ENCODE measurements around the gene PLEKHG3.

The PLEKHG3 gene

DNA sequence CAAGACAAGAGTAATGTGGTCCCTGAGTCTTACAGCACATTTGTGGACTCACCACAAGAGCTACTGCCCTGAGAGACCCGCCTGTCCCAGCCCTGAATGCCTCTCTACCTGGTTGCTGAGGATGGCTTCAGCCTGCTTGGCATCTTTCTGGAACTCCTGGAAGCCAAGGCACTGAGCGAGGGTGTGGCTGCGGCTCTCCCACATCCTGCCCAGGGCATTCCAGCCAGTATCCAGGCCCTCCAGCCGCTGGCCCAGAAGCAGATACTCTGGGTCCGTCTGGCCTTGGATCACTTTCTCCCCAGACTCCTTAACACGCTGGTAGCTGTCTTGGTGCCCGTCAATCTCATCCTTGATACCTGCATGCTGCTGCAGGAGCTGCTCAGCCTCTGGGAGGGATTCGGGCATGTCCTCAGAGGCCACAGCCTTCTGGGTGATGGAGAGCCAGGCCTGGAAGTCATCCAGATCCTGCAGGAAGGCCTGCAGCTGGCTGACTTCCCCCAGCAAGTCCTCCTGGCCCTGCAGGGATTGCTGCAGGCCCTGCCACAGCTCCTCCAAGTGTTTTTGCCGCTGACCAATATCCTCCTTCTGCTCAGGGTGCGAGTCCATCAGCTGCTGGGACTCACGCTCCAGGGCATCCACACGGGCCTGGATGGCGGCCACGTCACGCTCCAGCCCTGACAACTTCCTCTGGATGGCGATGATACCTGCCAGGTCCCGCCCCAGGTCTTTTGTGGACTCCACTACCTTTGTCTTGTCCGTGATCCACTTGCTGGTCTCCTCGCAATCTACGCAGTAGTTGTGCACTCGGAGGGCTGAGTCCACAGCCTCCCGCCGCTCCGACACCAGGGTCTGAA is 82.3 kb downstream of the PLEKHG3 start:
- TF ChIP-seq, protein P1, sequence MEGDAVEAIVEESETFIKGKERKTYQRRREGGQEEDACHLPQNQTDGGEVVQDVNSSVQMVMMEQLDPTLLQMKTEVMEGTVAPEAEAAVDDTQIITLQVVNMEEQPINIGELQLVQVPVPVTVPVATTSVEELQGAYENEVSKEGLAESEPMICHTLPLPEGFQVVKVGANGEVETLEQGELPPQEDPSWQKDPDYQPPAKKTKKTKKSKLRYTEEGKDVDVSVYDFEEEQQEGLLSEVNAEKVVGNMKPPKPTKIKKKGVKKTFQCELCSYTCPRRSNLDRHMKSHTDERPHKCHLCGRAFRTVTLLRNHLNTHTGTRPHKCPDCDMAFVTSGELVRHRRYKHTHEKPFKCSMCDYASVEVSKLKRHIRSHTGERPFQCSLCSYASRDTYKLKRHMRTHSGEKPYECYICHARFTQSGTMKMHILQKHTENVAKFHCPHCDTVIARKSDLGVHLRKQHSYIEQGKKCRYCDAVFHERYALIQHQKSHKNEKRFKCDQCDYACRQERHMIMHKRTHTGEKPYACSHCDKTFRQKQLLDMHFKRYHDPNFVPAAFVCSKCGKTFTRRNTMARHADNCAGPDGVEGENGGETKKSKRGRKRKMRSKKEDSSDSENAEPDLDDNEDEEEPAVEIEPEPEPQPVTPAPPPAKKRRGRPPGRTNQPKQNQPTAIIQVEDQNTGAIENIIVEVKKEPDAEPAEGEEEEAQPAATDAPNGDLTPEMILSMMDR (IDR thresholded peaks at IDR 0.05; ENCODE audit: low read depth, low read length), result no peak
- Histone ChIP-seq H3K27me3 (no peaks in the 10 kb centered on the region), H3K4me3 (ENCODE audit: low read depth, low read length) (no peak overlapping the region), H3K9me3 (no peaks in the 10 kb centered on the region), H3K4me1 (no peaks in the 10 kb centered on the region), H3K36me3 (no peaks in the 10 kb centered on the region)
- no peak for DNase-seq

DNA sequence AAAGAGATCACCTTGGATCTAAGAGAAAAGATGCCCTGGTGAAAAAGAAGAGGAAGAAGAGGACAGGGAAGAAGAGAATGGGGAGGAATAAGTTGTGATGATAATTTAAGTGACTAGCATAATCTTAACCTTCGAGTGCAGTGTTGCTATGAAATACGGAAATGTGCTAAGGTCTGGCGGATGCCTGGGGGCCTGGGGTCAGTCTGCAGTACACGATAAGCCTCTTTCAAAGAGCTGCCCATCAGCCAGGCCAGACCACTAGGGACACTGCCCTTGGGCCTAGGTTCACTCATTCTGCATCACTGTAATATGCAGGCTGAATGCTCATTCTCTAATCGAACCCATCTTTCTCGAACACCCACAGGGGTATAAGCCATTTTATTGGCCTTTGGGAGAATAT is 83.4 kb downstream of the PLEKHG3 start:
- no peaks in the 10 kb centered on the region for H3K36me3 ChIP-seq
- no peak for DNase-seq
- TF ChIP-seq, protein P1 (IDR thresholded peaks at IDR 0.05; ENCODE audit: low read depth, low read length), result no peak
- H3K4me3 ChIP-seq (ENCODE audit: low read depth, low read length), result no peak overlapping the region
- H3K27me3 ChIP-seq, result no peaks in the 10 kb centered on the region
- no peaks in the 10 kb centered on the region for H3K9me3 ChIP-seq
- no peaks in the 10 kb centered on the region for H3K4me1 ChIP-seq

GRCh38 chr14:64788706-64789105 is 84.5 kb downstream of the PLEKHG3 start:
- DNase-seq, result no peak
- no peaks in the 10 kb centered on the region for H3K9me3 ChIP-seq
- no peaks in the 10 kb centered on the region for H3K4me1 ChIP-seq
- no peak overlapping the region for H3K4me3 ChIP-seq (ENCODE audit: low read depth, low read length)
- TF ChIP-seq, protein P1 (IDR thresholded peaks at IDR 0.05; ENCODE audit: low read depth, low read length), result no peak
- H3K36me3 ChIP-seq, result no peaks in the 10 kb centered on the region
- no peaks in the 10 kb centered on the region for H3K27me3 ChIP-seq

GRCh38 chr14:64789696-64790095 is 85.5 kb downstream of the PLEKHG3 start:
- no peaks in the 10 kb centered on the region for H3K27me3 ChIP-seq
- H3K4me1 ChIP-seq, result no peaks in the 10 kb centered on the region
- no peak overlapping the region for H3K4me3 ChIP-seq (ENCODE audit: low read depth, low read length)
- H3K9me3 ChIP-seq, result no peaks in the 10 kb centered on the region
- TF ChIP-seq, protein P1 (IDR thresholded peaks at IDR 0.05; ENCODE audit: low read depth, low read length), result no peak
- no peaks in the 10 kb centered on the region for H3K36me3 ChIP-seq
- DNase-seq, result no peak

GRCh38 chr14:64790478-64790877 is 86.3 kb downstream of the PLEKHG3 start:
- no peaks in the 10 kb centered on the region; the same call in 1 of the 2 replicates for H3K4me1 ChIP-seq
- H3K4me3 ChIP-seq (ENCODE audit: low read depth, low read length), result no peak overlapping the region
- TF ChIP-seq, protein P1 (IDR thresholded peaks at IDR 0.05; ENCODE audit: low read depth, low read length), result no peak
- DNase-seq, result no peak
- H3K27me3 ChIP-seq, result no peaks in the 10 kb centered on the region
- no peaks in the 10 kb centered on the region for H3K9me3 ChIP-seq
- no peaks in the 10 kb centered on the region for H3K36me3 ChIP-seq

DNA sequence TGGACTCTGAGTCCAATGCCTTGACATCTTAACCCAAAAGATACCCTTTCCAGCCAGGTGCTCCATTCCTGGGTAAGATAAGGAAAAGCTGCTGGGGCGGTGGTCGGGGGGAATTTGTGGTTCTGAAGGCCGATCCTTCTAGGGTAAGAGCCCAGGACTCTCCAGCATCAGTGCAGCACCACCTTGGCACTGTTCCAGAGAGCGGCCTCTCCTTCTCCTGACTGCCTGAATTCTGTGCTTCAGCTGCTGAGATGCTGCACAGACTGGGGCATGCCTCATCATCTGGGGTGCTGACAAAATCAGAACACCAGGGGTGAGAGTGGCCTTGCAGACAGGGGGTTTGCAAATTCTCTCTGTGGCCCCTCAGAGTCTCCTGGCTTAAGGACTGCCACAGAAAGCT is 88.0 kb downstream of the PLEKHG3 start:
- peak; percentile 36 for DNase-seq
- TF ChIP-seq, protein P1 (IDR thresholded peaks at IDR 0.05; ENCODE audit: low read depth, low read length), result no peak

More for the DNA sequence above, 88.0 kb downstream of the PLEKHG3 start:
- H3K27me3 ChIP-seq, result no peaks in the 10 kb centered on the region
- H3K36me3 ChIP-seq, result no peaks in the 10 kb centered on the region
- no peak overlapping the region for H3K4me3 ChIP-seq (ENCODE audit: low read depth, low read length)
- H3K9me3 ChIP-seq, result no peaks in the 10 kb centered on the region
- H3K4me1 ChIP-seq, result peaks cover 3% of the 10 kb centered on the region; the same call in 1 of the 2 replicates

Data from BE2C (cell line).